PC-9 (cell line): ENCODE data around the gene STEAP4.

Experiments
- CTCF ChIP-seq: fragments of 200-600 bp; sonication (generic); conservative IDR thresholded peaks from 2 replicates; pipeline ENCODE4 v1.6.1; 2017; ENCODE audit warnings: mixed run types, antibody characterized with exemption, mild to moderate bottlenecking, moderate library complexity
- EZH2 ChIP-seq: fragments of 200-600 bp; sonication (generic); IDR thresholded peaks from 2 replicates; pipeline ENCODE4 v1.8.0; 2017; ENCODE audit warnings: antibody characterized with exemption, low read depth

GRCh38 chr7:88256906-88257305 lies 49.8 kb downstream of the STEAP4 start:
- TF ChIP-seq EZH2 (no peak), CTCF (no peak)
